ENCODE results near the gene HSD17B1.

- TF ChIP-seq CTCF (IDR thresholded peaks at IDR 0.05) = no peak
- no peak for TF ChIP-seq POLR2A (IDR thresholded peaks at IDR 0.05)
Measured at GRCh38 chr17:42521666-42522262, 31.0 kb upstream of the HSD17B1 start.
